ENCODE measurements around the gene ZNF408.

Gene ZNF408

GRCh38 chr11:46698597-46698996, 2.2 kb upstream of the ZNF408 start:
- Histone ChIP-seq H3K36me3 (ENCODE audit: insufficient read depth, low read length) (peaks cover 7% of the 10 kb centered on the region; the same call in 1 of the 2 replicates), H3K4me2 (ENCODE audit: low read depth, low read length, poor library complexity, severe bottlenecking) (peak overlapping the region; percentile 75), H3K79me2 (ENCODE audit: insufficient read depth, low read length) (peaks cover 66% of the 10 kb centered on the region), H3K9ac (ENCODE audit: low read depth, low read length, poor library complexity, severe bottlenecking) (peak overlapping the region; percentile 90), H3K9me2 (replicated peaks; ENCODE audit: low read depth, low read length) (no peaks in the 10 kb centered on the region), H2AFZ (ENCODE audit: low read length) (no peak overlapping the region), H3K4me1 (ENCODE audit: insufficient read depth, low read length, poor library complexity, severe bottlenecking) (peaks cover 48% of the 10 kb centered on the region), H3F3A (ENCODE audit: low read depth) (no peaks in the 10 kb centered on the region), H3K9me3 (ENCODE audit: insufficient read depth, low read depth, low read length) (no peaks in the 10 kb centered on the region), H3K27me3 (ENCODE audit: insufficient read depth, low read length, poor library complexity, severe bottlenecking) (no peaks in the 10 kb centered on the region), H4K20me1 (ENCODE audit: insufficient read depth, low read length, poor library complexity, severe bottlenecking) (peaks cover 15% of the 10 kb centered on the region), H3K4me3 (ENCODE audit: low read length, poor library complexity, severe bottlenecking) (peak overlapping the region; percentile 95)
- TF ChIP-seq CTCF (conservative IDR thresholded peaks at IDR 0.05; ENCODE audit: low read length), result no peak
- TF ChIP-seq EZH2phosphoT487 (IDR thresholded peaks at IDR 0.05; ENCODE audit: borderline replicate concordance), result no peak

- Histone ChIP-seq H3K9me3 (ENCODE audit: insufficient read depth, low read depth, low read length) (no peaks in the 10 kb centered on the region), H3K4me2 (ENCODE audit: low read depth, low read length, poor library complexity, severe bottlenecking) (peak overlapping the region; percentile 83), H3K9ac (ENCODE audit: low read depth, low read length, poor library complexity, severe bottlenecking) (peak overlapping the region; percentile 90), H2AFZ (ENCODE audit: low read length) (peak overlapping the region; percentile 99), H3K4me1 (ENCODE audit: insufficient read depth, low read length, poor library complexity, severe bottlenecking) (peaks cover 36% of the 10 kb centered on the region), H3F3A (ENCODE audit: low read depth) (no peaks in the 10 kb centered on the region), H3K36me3 (ENCODE audit: insufficient read depth, low read length) (peaks cover 23% of the 10 kb centered on the region; the same call in 1 of the 2 replicates), H3K79me2 (ENCODE audit: insufficient read depth, low read length) (peaks cover 71% of the 10 kb centered on the region), H3K27me3 (ENCODE audit: insufficient read depth, low read length, poor library complexity, severe bottlenecking) (no peaks in the 10 kb centered on the region), H3K9me2 (replicated peaks; ENCODE audit: low read depth, low read length) (no peaks in the 10 kb centered on the region), H3K4me3 (ENCODE audit: low read length, poor library complexity, severe bottlenecking) (peak overlapping the region; percentile 95), H4K20me1 (ENCODE audit: insufficient read depth, low read length, poor library complexity, severe bottlenecking) (peaks cover 15% of the 10 kb centered on the region)
- no peak for TF ChIP-seq CTCF (conservative IDR thresholded peaks at IDR 0.05; ENCODE audit: low read length)
- no peak for TF ChIP-seq EZH2phosphoT487 (IDR thresholded peaks at IDR 0.05; ENCODE audit: borderline replicate concordance)
Measured at GRCh38 chr11:46701078-46701654, 335 bp downstream of the ZNF408 start.

- H3K4me3 ChIP-seq (ENCODE audit: low read length, poor library complexity, severe bottlenecking), result no peak overlapping the region
- H3K9me3 ChIP-seq (ENCODE audit: insufficient read depth, low read depth, low read length), result no peaks in the 10 kb centered on the region
- TF ChIP-seq EZH2phosphoT487 (IDR thresholded peaks at IDR 0.05; ENCODE audit: borderline replicate concordance) (no peak), CTCF (conservative IDR thresholded peaks at IDR 0.05; ENCODE audit: low read length) (no peak)
- H3F3A ChIP-seq (ENCODE audit: low read depth), result no peaks in the 10 kb centered on the region
- no peak overlapping the region for H3K4me2 ChIP-seq (ENCODE audit: low read depth, low read length, poor library complexity, severe bottlenecking)
- H3K9me2 ChIP-seq (replicated peaks; ENCODE audit: low read depth, low read length), result no peaks in the 10 kb centered on the region
- H3K27me3 ChIP-seq (ENCODE audit: insufficient read depth, low read length, poor library complexity, severe bottlenecking), result no peaks in the 10 kb centered on the region
- no peak overlapping the region for H2AFZ ChIP-seq (ENCODE audit: low read length)
- H4K20me1 ChIP-seq (ENCODE audit: insufficient read depth, low read length, poor library complexity, severe bottlenecking), result peaks cover 11% of the 10 kb centered on the region
- no peak overlapping the region for H3K9ac ChIP-seq (ENCODE audit: low read depth, low read length, poor library complexity, severe bottlenecking)
- H3K4me1 ChIP-seq (ENCODE audit: insufficient read depth, low read length, poor library complexity, severe bottlenecking), result peaks cover 17% of the 10 kb centered on the region
- H3K79me2 ChIP-seq (ENCODE audit: insufficient read depth, low read length), result peaks cover 38% of the 10 kb centered on the region
- peaks cover 30% of the 10 kb centered on the region; the same call in 1 of the 2 replicates for H3K36me3 ChIP-seq (ENCODE audit: insufficient read depth, low read length)
Measured at GRCh38 chr11:46705070-46705688, 4.3 kb downstream of the ZNF408 start.
